Measurements from ENCODE around the gene VSTM2L.

VSTM2L gene

GRCh38 chr20:37919389-37920040 is 16.6 kb downstream of the VSTM2L start:
- DNase-seq (ENCODE audit: low read depth) = no peak

DNA sequence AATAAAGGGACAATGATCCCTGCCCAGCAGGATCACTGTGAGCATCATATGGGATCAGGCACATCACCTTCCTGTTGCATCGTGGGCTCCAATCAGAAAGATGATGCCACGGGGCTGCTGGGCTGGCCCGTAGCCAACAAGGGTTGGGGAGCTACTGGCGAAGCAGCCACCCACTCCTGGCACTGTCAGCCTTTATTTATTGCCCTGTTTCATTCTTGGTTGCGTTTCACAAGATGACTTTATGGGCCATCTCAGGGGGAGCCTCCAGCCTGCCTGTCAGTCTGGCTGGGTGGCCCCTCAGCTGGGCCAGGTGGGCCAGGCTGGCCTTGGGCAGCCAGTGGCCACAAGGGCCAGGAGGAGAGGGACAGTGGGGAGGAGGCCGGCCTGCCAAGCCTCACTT is 17.3 kb downstream of the VSTM2L start:
- no peak for DNase-seq (ENCODE audit: low read depth)

GRCh38 chr20:37920679-37921322 is 17.9 kb downstream of the VSTM2L start:
- DNase-seq (ENCODE audit: low read depth) = no peak

DNA sequence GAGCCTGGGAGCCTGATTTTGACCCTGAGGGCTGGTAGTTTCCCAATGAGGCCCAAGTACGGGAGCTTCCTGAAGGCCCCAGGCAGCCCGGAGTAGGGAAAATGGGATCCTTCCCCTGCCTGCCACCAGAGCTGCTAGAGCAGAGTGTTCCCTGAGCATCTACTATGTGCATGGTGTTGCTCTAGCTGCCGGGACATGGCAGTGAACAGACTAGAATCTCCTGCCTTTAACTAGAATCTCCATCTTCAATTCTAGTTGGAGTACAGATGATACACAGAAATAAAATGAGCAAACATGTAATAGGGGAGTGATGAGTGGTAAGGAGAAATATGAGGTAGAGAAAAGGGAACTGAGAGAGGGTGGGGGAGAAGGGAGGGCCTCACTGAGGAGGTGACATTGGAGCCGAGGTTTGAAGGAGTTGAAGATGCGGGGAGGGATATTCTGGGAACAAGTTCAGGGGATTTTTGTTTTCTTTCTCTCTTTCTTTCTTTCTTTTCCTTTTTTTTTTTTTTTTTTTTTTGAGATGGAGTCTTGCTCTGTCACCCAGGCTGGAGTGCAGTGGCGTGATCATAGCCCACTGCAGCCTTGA is 18.5 kb downstream of the VSTM2L start:
- no peak for DNase-seq (ENCODE audit: low read depth)

GRCh38 chr20:37922016-37922415 is 19.1 kb downstream of the VSTM2L start:
- DNase-seq (ENCODE audit: low read depth) = no peak

GRCh38 chr20:37925265-37926165 is 22.6 kb downstream of the VSTM2L start:
- DNase-seq (ENCODE audit: low read depth) = no peak

GRCh38 chr20:37926612-37927011 is 23.7 kb downstream of the VSTM2L start:
- no peak for DNase-seq (ENCODE audit: low read depth)

GRCh38 chr20:37927410-37928095 is 24.6 kb downstream of the VSTM2L start:
- DNase-seq (ENCODE audit: low read depth) = no peak

DNA sequence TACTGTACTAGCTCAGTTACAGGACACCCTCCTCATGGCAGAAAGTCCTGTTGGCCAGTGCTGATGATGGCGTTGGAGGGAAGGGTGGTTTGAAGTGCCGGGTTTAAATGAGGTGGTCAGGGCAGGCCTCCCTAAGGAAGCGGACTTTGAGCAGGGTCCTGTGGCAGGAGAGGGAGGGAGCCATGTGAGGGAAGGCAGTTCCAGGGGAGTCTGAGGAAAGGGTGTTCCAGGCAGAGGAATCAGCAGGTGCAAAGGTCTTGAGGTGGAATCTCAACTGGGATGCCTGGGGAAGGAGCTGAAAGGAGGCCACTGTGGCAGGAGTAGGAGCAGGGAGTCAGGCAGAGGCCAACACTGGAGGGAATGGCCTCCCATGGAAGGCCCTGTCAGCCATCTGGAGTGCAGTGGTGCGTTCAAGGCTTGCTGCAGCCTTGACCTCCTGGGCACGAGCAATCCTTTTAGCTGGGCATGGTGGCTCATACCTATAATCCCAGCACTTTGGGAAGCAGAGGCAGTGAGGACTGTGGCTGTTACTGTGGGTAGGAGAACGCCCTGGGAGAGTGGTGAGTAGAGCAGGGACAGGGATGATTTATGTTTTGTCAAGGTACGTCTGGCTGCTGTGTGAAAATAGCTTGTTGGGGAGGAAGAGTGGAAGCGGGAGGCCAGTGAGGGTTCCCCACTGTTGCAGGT is 26.2 kb downstream of the VSTM2L start:
- DNase-seq (ENCODE audit: low read depth) = no peak

- no peak for DNase-seq (ENCODE audit: low read depth)
These were observed 26.7 kb downstream of the VSTM2L start for GRCh38 chr20:37929683-37930014.

DNA sequence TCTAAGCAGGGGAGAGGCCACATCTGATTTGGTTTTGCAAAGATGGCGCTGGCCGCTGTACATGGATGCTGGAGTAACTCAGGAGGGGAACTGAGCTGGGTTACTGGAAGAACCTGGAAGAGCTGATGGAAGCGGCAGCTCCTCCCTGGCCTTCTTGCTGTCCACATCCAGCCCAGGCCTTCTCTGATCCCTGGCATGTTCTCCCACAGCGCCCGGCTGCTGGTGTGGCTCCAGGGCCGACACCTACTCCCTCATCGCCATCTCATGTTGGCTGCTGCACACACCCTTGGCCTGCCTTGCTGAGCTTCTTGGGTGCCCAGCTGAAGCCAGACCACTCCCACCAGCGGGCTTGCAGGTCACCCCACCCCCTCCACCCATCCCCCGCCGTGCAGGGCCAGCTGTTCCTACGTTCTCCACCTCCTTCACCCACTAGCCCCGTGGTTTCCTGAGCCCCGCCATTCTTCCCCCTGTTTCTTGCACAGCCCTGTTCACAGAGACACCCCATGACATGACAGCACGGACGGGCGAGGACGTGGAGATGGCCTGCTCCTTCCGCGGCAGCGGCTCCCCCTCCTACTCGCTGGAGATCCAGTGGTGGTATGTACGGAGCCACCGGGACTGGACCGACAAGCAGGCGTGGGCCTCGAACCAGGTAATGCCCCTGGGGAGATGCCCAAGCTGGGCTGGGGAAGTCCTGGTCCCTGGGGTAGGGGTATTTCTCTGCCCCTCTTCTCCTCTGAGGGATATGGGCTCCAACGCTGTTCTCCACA is 28.4 kb downstream of the VSTM2L start:
- DNase-seq (ENCODE audit: low read depth) = no peak

- no peak for DNase-seq (ENCODE audit: low read depth)
These were observed 29.1 kb downstream of the VSTM2L start for GRCh38 chr20:37932074-37932473.

DNA sequence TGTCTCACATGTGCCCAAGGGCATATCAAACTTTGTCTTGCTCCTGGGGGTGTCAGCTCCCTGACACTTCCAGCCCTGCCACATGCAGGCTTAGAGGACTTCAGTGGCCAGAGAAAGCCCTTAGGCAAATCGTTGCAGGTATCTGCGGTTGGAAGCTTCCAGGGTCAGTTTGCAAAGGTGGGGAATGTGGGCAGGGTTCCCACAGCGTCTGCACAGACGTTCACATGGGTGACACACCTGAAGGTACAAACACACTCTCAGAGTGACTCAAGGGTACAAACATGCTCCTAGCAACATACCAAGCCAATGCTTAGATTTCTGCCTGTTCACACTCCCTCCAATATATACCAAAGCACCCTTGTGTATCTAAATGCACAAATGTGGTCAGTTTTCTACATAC is 30.0 kb downstream of the VSTM2L start:
- DNase-seq (ENCODE audit: low read depth) = no peak

DNA sequence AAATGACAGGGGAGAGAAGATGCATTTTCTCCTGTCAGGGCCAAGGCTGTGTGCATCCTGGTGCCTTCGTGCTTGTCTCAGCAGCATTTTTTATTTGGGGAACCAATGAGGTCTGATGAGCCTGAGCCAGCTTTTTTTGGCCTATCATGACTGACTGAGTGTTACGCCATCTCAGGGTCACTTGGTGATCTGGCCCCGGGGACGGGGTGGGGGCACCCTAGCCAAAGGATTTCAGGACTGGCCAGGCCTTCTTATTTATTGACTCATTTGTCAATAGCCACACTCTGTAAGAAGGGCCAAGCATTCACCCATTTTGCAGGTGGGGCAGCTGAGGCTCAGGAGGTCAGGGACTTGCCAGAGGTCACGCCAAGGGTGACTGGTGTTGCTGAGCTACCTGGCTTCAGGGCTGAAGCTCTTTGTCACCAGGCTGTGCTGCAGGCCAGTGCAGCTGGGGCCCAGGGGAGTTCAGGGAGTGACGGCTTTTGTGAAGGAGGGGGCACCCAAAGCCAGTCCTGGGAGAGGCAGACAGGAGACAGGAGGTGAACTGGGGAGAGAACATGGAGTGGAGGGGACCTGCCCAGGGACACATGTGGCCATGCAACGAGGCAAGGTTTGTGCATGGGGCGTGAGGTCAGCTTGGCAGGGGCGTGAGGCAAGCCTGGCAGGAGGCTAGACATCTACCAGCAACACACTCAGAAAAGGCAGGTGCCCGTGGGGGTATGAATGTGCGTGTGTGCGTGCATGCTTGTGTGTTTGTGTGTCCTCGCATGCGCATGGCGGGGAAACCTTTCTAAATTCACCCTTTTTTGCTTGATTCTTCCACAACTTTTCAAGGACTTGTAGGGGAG is 31.1 kb downstream of the VSTM2L start:
- no peak for DNase-seq (ENCODE audit: low read depth)

GRCh38 chr20:37934634-37935375 is 31.9 kb downstream of the VSTM2L start:
- DNase-seq (ENCODE audit: low read depth) = no peak

GRCh38 chr20:37935435-37935834 is 32.5 kb downstream of the VSTM2L start:
- DNase-seq (ENCODE audit: low read depth) = no peak

- no peak for DNase-seq (ENCODE audit: low read depth)
These were observed 33.1 kb downstream of the VSTM2L start for GRCh38 chr20:37936041-37936440.

- DNase-seq (ENCODE audit: low read depth) = no peak
These were observed 33.5 kb downstream of the VSTM2L start for GRCh38 chr20:37936451-37936850.

- DNase-seq (ENCODE audit: low read depth) = no peak
These were observed 34.8 kb downstream of the VSTM2L start for GRCh38 chr20:37937686-37938085.

Data from stimulated activated CD8-positive, alpha-beta memory T cell treated with anti-CD3 and anti-CD28 coated beads, Interleukin-15, amount 100 ng/mL, for 24 hours (primary cell).